Upper lobe of right lung (tissue), 1 donor: ENCODE measurements around the gene DIP2C. TPM values are rescaled to one million over a fixed set of nuclear protein-coding genes. Genes with fewer than 3 reads are reported as not detected.

ENCODE experiments used
- ATAC-seq: fragments of 200-7000 bp; cut with Tn5 transposase; one replicate; pipeline ENCODE4 v1.9.1; 2020; ENCODE audit warnings: mild to moderate bottlenecking, moderate library complexity
- DNase-seq: peaks from one replicate; pipeline ENCODE4 v3.0.0-alpha.2; 2020
- H3K27ac ChIP-seq: fragments of 200-600 bp; one replicate; pipeline ENCODE4 v1.8.0; 2022
- H3K27me3 ChIP-seq: fragments of 200-600 bp; one replicate; pipeline ENCODE4 v1.8.0; 2022; ENCODE audit warnings: mild to moderate bottlenecking
- H3K36me3 ChIP-seq: fragments of 200-600 bp; one replicate; pipeline ENCODE4 v1.8.0; 2022
- H3K4me1 ChIP-seq: fragments of 200-600 bp; one replicate; pipeline ENCODE4 v1.8.0; 2022
- H3K4me3 ChIP-seq: fragments of 200-600 bp; one replicate; pipeline ENCODE4 v1.8.0; 2022; ENCODE audit warnings: mild to moderate bottlenecking
- H3K9me3 ChIP-seq: fragments of 200-600 bp; one replicate; pipeline ENCODE4 v1.8.0; 2022
- intact Hi-C: fragments of 100-400 bp; cut with DNase I; formaldehyde crosslinking; loops from one replicate; pipeline ENCODE4 v1.11.0; 2022
- total RNA-seq: library from RNA; stranded (reverse); fragmentation: NEBNext Ultra II Directional; extraction: Animal tissue kit (Norgen Biotek cat#: 25700); gene quantifications from one replicate; pipeline ENCODE4 v1.2.1, GENCODE V29; 2021
- TF ChIP-seq, protein P1 (sequence below): fragments of 200-600 bp; IDR thresholded peaks from one replicate; pipeline ENCODE4 v1.8.0; 2022; ENCODE audit warnings: antibody characterized with exemption
- donor health status: DM: no; HTN: yes; CAD: no; lungs with severe emphysema.

DIP2C gene
- total RNA-seq, 1 donor from 2014 or later = 17.3 TPM

- intact Hi-C loops = no loop called here
- H3K4me3 ChIP-seq = no peak overlapping the region
- H3K27me3 ChIP-seq = no peaks in the 10 kb centered on the region
- H3K36me3 ChIP-seq = no peaks in the 10 kb centered on the region
- no peaks in the 10 kb centered on the region for H3K9me3 ChIP-seq
- ATAC-seq = no peak
- TF ChIP-seq, protein P1, sequence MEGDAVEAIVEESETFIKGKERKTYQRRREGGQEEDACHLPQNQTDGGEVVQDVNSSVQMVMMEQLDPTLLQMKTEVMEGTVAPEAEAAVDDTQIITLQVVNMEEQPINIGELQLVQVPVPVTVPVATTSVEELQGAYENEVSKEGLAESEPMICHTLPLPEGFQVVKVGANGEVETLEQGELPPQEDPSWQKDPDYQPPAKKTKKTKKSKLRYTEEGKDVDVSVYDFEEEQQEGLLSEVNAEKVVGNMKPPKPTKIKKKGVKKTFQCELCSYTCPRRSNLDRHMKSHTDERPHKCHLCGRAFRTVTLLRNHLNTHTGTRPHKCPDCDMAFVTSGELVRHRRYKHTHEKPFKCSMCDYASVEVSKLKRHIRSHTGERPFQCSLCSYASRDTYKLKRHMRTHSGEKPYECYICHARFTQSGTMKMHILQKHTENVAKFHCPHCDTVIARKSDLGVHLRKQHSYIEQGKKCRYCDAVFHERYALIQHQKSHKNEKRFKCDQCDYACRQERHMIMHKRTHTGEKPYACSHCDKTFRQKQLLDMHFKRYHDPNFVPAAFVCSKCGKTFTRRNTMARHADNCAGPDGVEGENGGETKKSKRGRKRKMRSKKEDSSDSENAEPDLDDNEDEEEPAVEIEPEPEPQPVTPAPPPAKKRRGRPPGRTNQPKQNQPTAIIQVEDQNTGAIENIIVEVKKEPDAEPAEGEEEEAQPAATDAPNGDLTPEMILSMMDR = no peak
- no peak for DNase-seq
- peaks cover 7% of the 10 kb centered on the region for H3K4me1 ChIP-seq
- no peak overlapping the region for H3K27ac ChIP-seq
Measured at GRCh38 chr10:623014-623413, 66.5 kb downstream of the DIP2C start.

DNA sequence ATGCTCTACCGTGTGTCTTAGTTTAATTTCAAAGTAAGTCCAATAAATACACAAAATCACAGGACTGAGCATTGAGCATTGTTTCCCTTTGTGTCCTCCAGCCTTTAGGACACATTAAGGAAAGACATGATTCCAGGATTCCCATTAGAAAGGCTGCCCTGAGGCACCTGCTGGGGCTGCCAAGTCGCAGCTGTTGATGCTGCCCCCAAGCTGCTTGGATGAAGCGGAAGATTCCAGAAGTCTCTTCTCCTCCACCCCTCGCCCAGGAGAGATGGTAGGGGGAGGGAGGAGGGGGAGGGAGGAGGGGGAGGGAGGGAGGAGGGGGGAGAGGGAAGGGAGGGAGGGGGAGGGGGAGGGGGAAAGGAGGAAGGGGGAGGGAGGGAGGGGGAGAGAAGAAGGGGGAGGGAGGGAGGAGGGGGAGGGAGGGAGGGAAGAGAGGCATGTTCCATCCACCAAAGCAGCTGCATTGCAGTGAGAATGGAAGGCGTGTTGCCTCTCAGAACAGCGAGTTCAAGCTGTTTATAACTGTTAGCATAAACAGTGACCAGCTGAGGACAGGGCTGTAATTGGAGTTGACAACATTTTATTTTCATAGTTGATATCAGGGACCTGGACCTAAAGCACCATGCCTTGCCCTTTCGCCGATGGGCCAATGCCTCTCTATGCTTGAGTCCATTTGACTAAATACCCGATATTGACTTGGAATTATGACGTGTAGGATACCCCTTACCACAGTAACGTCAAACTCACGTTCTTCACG, 67.3 kb downstream of the DIP2C start:
- H3K36me3 ChIP-seq = no peaks in the 10 kb centered on the region
- no peak overlapping the region for H3K4me3 ChIP-seq
- no peaks in the 10 kb centered on the region for H3K9me3 ChIP-seq
- peaks cover 7% of the 10 kb centered on the region for H3K4me1 ChIP-seq
- ATAC-seq (no peak), DNase-seq (no peak)
- TF ChIP-seq, protein P1 = no peak
- H3K27me3 ChIP-seq = no peaks in the 10 kb centered on the region
- intact Hi-C loops = no loop called here
- H3K27ac ChIP-seq = no peak overlapping the region

- ATAC-seq = no peak
- Histone ChIP-seq H3K4me1 (peaks cover 7% of the 10 kb centered on the region), H3K27me3 (no peaks in the 10 kb centered on the region), H3K36me3 (no peaks in the 10 kb centered on the region), H3K27ac (no peak overlapping the region), H3K4me3 (no peak overlapping the region), H3K9me3 (no peaks in the 10 kb centered on the region)
- no peak for DNase-seq
- intact Hi-C loops = no loop called here
- TF ChIP-seq, protein P1 = no peak
Measured at GRCh38 chr10:621513-621912, 68.0 kb downstream of the DIP2C start.

DNA sequence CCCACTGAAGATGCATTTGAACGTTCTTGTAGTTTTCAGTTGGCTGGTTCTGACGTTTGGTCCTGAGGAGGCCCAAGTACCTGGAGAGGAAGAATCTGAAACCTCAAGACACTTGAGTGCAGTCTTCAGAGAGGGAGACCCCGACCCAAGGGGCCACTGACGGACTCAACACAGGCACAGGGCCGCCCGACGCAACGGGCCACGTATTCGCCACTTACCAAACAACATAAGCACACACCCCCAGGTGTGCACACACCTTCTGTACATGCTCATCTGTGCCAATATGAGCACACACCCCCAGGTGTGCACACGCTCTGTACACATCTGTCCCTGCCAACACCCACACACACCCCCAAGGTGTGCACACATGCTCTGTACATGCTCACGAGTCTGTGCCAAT, 68.5 kb downstream of the DIP2C start:
- H3K4me1 ChIP-seq = peaks cover 7% of the 10 kb centered on the region
- intact Hi-C loops = no loop called here
- ATAC-seq = no peak
- no peak overlapping the region for H3K4me3 ChIP-seq
- H3K36me3 ChIP-seq = no peaks in the 10 kb centered on the region
- no peaks in the 10 kb centered on the region for H3K9me3 ChIP-seq
- H3K27me3 ChIP-seq = no peaks in the 10 kb centered on the region
- no peak for DNase-seq
- TF ChIP-seq, protein P1 = no peak
- H3K27ac ChIP-seq = no peak overlapping the region

DNA sequence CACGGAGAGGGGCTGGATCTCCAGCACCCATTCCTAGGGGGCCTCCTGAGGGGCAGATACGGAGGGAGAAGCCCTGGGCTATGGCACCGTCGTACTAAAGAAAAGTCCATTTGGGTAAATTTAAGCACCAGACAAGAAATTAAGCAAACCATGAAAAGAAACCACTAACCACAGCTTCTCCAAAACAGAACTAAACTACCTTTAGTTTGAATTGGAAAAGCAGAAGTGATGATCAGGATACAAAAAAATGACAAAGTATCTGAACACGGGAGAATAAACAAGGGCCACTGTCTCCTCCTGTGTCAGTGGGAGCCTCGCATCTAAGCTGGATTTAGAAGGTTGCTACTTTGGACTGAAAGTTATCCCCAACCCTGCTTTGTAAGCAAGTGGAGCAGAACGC, 69.1 kb downstream of the DIP2C start:
- H3K4me1 ChIP-seq = peaks cover 7% of the 10 kb centered on the region
- no peak overlapping the region for H3K27ac ChIP-seq
- no peaks in the 10 kb centered on the region for H3K36me3 ChIP-seq
- no peak overlapping the region for H3K4me3 ChIP-seq
- DNase-seq (no peak), ATAC-seq (no peak)
- TF ChIP-seq, protein P1 = no peak
- no peaks in the 10 kb centered on the region for H3K9me3 ChIP-seq
- intact Hi-C loops = no loop called here
- no peaks in the 10 kb centered on the region for H3K27me3 ChIP-seq
